Activated T-cell treated with anti-CD3 and anti-CD28 coated beads, Interleukin-2, amount 50 U/mL, for 24 hours (primary cell): ENCODE results near the gene PSMB5.
A peak's percentile ranks its signal among the peaks of the same experiment; 100 is the strongest.
"Not testable (repeated sequence)": the region's sequence is repeated elsewhere in the genome, so short reads cannot be mapped to it uniquely, and the experiment has no call there.

Experiments
- DNase-seq: peaks from one replicate; pipeline ENCODE4 v3.0.0-alpha.2; 2020
- H3K27ac Mint-ChIP-seq: 2 replicates; pipeline ENCODE4 v1.8.0; 2020; ENCODE audit warnings: mild to moderate bottlenecking, mixed read lengths
- H3K27me3 Mint-ChIP-seq: 2 replicates; pipeline ENCODE4 v1.8.0; 2020; ENCODE audit warnings: mixed read lengths
- H3K36me3 Mint-ChIP-seq: 2 replicates; pipeline ENCODE4 v1.8.0; 2020; ENCODE audit warnings: low read depth, mixed read lengths
- H3K4me1 Mint-ChIP-seq: 2 replicates; pipeline ENCODE4 v1.8.0; 2020; ENCODE audit warnings: low read depth, mixed read lengths
- H3K4me3 Mint-ChIP-seq: 2 replicates; pipeline ENCODE4 v1.8.0; 2020; ENCODE audit warnings: mild to moderate bottlenecking, moderate library complexity, mixed read lengths
- H3K9me3 Mint-ChIP-seq: 2 replicates; pipeline ENCODE4 v1.8.0; 2020; ENCODE audit warnings: mixed read lengths

The PSMB5 gene

GRCh38 chr14:23021434-23021833 is 13.3 kb downstream of the PSMB5 start:
- peaks cover 46% of the 10 kb centered on the region for H3K36me3 Mint-ChIP-seq
- H3K9me3 Mint-ChIP-seq = no peaks in the 10 kb centered on the region
- peak overlapping the region; percentile 89 for H3K27ac Mint-ChIP-seq
- peaks cover 61% of the 10 kb centered on the region for H3K4me1 Mint-ChIP-seq
- DNase-seq = no peak
- H3K27me3 Mint-ChIP-seq = no peaks in the 10 kb centered on the region
- peak overlapping the region; percentile 41 for H3K4me3 Mint-ChIP-seq

- Mint-ChIP-seq H3K27ac (peak overlapping the region; percentile 89), H3K4me3 (peak overlapping the region; percentile 41), H3K36me3 (peaks cover 36% of the 10 kb centered on the region), H3K27me3 (no peaks in the 10 kb centered on the region), H3K9me3 (no peaks in the 10 kb centered on the region), H3K4me1 (peaks cover 56% of the 10 kb centered on the region)
- DNase-seq = no peak
These were observed 14.3 kb downstream of the PSMB5 start for GRCh38 chr14:23020143-23021128.

GRCh38 chr14:23018107-23018506 is 16.6 kb downstream of the PSMB5 start:
- DNase-seq = no peak
- H3K9me3 Mint-ChIP-seq = no peaks in the 10 kb centered on the region
- no peaks in the 10 kb centered on the region for H3K27me3 Mint-ChIP-seq

GRCh38 chr14:23017091-23017490 is 17.6 kb downstream of the PSMB5 start:
- Mint-ChIP-seq H3K4me3 (no peak overlapping the region), H3K27ac (no peak overlapping the region), H3K36me3 (peaks cover 8% of the 10 kb centered on the region), H3K9me3 (no peaks in the 10 kb centered on the region), H3K27me3 (no peaks in the 10 kb centered on the region), H3K4me1 (peaks cover 26% of the 10 kb centered on the region)
- no peak for DNase-seq

More at GRCh38 chr14:23018107-23018506, 16.6 kb downstream of the PSMB5 start:
- no peak overlapping the region for H3K4me3 Mint-ChIP-seq
- H3K4me1 Mint-ChIP-seq = peaks cover 34% of the 10 kb centered on the region
- peaks cover 13% of the 10 kb centered on the region for H3K36me3 Mint-ChIP-seq
- H3K27ac Mint-ChIP-seq = no peak overlapping the region

GRCh38 chr14:23015618-23016017 is 19.1 kb downstream of the PSMB5 start:
- Mint-ChIP-seq H3K36me3 (no peaks in the 10 kb centered on the region), H3K27me3 (no peaks in the 10 kb centered on the region), H3K4me3 (peak overlapping the region; percentile 11), H3K27ac (peak overlapping the region; percentile 36), H3K4me1 (peaks cover 14% of the 10 kb centered on the region), H3K9me3 (no peaks in the 10 kb centered on the region)
- no peak for DNase-seq

GRCh38 chr14:23013749-23014054 is 21.0 kb downstream of the PSMB5 start:
- not testable (repeated sequence) for H3K4me3 Mint-ChIP-seq, H3K9me3 Mint-ChIP-seq, H3K27ac Mint-ChIP-seq, DNase-seq, H3K27me3 Mint-ChIP-seq, H3K36me3 Mint-ChIP-seq
- H3K4me1 Mint-ChIP-seq = peaks cover 25% of the 10 kb centered on the region

GRCh38 chr14:23013054-23013748 is 21.5 kb downstream of the PSMB5 start:
- no peak for DNase-seq
- no peak overlapping the region for H3K4me3 Mint-ChIP-seq
- H3K27me3 Mint-ChIP-seq = no peaks in the 10 kb centered on the region
- H3K27ac Mint-ChIP-seq = no peak overlapping the region
- H3K4me1 Mint-ChIP-seq = peaks cover 30% of the 10 kb centered on the region
- H3K9me3 Mint-ChIP-seq = no peaks in the 10 kb centered on the region
- H3K36me3 Mint-ChIP-seq = peaks cover 2% of the 10 kb centered on the region

DNA sequence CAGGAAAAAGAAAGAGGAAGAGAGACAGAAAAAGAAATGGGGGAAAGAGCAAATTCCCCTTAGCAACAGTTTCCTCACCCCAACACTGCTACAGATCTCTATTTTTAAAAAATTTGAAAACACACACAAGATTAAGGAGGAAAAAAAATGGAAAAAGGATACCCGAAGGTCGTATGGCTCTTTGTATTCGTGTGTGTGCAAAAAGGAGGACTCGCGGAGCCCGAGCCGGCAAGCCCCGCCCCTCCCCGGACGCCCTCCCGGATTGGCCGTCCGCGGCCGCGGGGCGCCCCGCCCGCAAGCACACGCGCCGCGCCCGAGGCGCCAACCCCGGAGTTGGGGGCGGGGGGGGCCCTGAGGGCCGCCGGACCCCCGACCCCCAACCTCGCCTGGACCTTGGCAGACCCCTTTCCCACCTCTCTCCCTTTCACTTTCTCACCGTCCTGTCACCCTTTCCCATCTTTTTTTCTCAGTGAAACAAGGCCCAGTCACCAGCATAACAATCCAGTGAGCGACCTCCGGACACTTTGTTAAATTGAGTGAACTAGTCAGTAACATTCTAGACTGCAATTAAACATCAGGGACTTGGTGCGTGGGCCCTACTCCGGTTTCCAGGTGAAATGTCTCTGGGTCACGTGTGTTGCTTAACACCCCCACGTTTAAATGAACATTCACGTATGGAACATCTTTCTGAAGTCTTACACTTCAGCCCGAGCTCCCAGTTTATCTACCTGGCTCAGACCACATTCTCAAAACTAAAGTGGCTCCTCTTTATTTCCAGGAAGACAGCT is 24.6 kb downstream of the PSMB5 start, which contains the start of gene C14orf93:
C14orf93 (minus strand) TSS at position 205 of the 788 bp plus-strand sequence. CDS start 11,120 bp downstream, outside the sequence.
- H3K4me3 Mint-ChIP-seq = peak within 1 kb of the TSS; percentile 86
- H3K9me3 Mint-ChIP-seq = no peaks in the 10 kb centered on the region
- H3K27ac Mint-ChIP-seq = peak within 1 kb of the TSS; percentile 97
- H3K36me3 Mint-ChIP-seq = peaks cover 7% of the 10 kb centered on the region
- no peaks in the 10 kb centered on the region for H3K27me3 Mint-ChIP-seq
- peaks cover 50% of the 10 kb centered on the region for H3K4me1 Mint-ChIP-seq
- peak; percentile 86 for DNase-seq

- peak overlapping the region; percentile 86 for H3K4me3 Mint-ChIP-seq
- peaks cover 53% of the 10 kb centered on the region for H3K4me1 Mint-ChIP-seq
- no peak for DNase-seq
- H3K27ac Mint-ChIP-seq = peak overlapping the region; percentile 95
- peaks cover 7% of the 10 kb centered on the region for H3K36me3 Mint-ChIP-seq
- H3K9me3 Mint-ChIP-seq = no peaks in the 10 kb centered on the region
- no peaks in the 10 kb centered on the region for H3K27me3 Mint-ChIP-seq
These were observed 25.2 kb downstream of the PSMB5 start for GRCh38 chr14:23009483-23009938.

- Mint-ChIP-seq H3K36me3 (peaks cover 7% of the 10 kb centered on the region), H3K27me3 (no peaks in the 10 kb centered on the region), H3K9me3 (no peaks in the 10 kb centered on the region), H3K4me3 (peak overlapping the region; percentile 86), H3K27ac (peak overlapping the region; percentile 33), H3K4me1 (peaks cover 53% of the 10 kb centered on the region)
- no peak for DNase-seq
These were observed 25.9 kb downstream of the PSMB5 start for GRCh38 chr14:23008831-23009230.

DNA sequence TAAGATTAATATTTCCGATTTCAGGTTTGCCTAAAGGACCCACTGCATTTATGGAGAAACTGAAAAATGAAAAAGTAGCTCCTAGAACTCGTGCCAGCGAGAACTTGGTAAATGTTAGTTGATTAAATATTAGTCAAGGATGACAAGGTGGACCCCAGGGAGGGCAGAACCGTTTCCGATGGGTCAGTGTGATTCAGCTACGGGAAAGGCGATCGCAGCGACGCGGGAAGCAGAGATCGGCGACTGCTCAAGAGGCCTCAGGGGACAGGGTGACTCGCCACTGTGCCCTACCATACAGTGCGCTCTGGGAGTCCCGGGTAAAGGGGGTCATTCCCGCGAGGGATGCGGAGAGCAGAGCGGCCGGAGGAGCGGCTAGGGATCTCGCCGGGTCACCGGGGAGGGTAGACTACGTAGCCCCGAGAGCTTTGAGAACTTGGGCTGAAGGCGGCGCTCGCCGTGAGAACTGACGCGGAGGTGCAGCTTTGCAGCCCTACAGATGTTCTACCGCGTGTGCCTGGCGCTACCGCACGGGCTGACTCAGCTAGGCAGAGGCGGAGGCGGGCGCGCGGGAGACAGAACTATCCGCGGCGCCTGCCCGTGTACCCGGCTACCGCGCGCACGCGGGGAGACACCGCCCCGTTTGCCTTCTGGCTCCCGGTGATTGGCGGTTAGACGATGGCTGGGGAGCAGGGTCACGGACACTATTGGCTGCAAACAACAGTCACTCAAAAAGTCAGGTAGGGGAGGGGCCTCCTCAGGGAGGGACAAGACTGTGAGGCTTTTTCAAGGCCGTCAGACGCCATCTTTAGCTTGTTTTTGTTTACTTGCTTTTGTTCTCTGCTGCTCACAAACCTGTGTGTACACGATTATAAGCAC is 27.9 kb downstream of the PSMB5 start:
- Mint-ChIP-seq H3K4me3 (peak overlapping the region; percentile 88), H3K36me3 (peaks cover 7% of the 10 kb centered on the region), H3K4me1 (peaks cover 53% of the 10 kb centered on the region), H3K9me3 (no peaks in the 10 kb centered on the region), H3K27ac (peak overlapping the region; percentile 96), H3K27me3 (no peaks in the 10 kb centered on the region)
- DNase-seq = peak; percentile 96

DNA sequence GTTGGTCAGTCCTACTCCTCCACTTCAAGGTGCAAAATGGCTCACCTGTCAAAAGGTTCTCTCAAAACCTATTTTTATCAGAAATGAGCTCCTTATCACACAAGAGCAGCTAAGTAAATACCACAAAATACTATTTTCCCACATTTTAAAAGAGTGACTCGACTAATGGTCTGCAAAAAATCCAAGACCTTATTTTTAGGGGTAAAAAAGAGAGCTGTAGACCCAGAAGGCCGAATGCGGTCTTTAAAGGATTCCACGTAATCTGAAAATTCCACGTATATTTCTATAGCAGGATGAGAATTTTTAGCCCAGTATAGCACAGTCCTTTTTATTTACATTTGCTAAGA is 28.5 kb downstream of the PSMB5 start:
- Mint-ChIP-seq H3K4me3 (peak overlapping the region; percentile 88), H3K27ac (peak overlapping the region; percentile 96), H3K27me3 (no peaks in the 10 kb centered on the region), H3K4me1 (peaks cover 51% of the 10 kb centered on the region), H3K36me3 (peaks cover 7% of the 10 kb centered on the region), H3K9me3 (no peaks in the 10 kb centered on the region)
- DNase-seq = no peak

DNA sequence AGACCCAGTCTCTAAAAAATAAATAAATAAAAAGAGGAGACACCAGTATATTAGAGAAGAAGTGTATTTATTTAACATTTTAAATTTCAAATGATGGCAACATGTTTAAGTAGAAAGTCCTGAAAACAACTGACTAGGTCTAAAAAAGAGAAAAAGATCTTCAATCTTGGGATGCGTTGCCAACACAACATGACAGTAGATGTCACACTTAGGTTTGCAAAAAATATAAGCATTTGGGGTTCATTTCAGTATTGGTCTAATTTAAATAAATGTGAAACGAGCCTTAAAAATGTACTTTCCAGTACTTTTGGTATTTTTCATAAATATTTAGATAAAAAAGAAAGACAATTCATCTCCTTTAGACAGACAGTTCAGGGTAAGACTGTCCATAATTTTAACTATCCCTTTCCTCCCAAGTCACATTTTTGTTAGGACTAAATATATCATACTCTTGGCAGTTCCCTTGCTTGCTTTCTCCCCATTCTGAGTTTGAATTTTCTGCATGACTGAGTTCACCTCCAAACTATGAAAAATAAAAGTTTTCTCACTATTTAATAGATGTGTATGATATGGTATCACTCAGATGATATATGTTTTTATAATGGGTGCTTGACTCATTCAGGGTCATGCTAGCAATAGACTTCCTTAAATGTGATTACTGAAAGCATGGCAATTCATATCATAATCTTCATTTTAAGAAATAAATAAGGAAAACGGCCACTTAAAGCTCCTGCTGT is 29.1 kb downstream of the PSMB5 start:
- peaks cover 56% of the 10 kb centered on the region for H3K4me1 Mint-ChIP-seq

More for the DNA sequence above, 29.1 kb downstream of the PSMB5 start:
- peak overlapping the region; percentile 96 for H3K27ac Mint-ChIP-seq
- H3K36me3 Mint-ChIP-seq = peaks cover 7% of the 10 kb centered on the region
- DNase-seq = no peak
- H3K9me3 Mint-ChIP-seq = no peaks in the 10 kb centered on the region
- peak overlapping the region; percentile 88 for H3K4me3 Mint-ChIP-seq
- no peaks in the 10 kb centered on the region for H3K27me3 Mint-ChIP-seq
